ENCODE measurements around the gene DCK. TPM values are rescaled to one million over a fixed set of nuclear protein-coding genes. Genes with fewer than 3 reads are reported as not detected.
A peak's percentile ranks its signal among the peaks of the same experiment; 100 is the strongest.

Gene DCK
- total and polyA plus RNA-seq, 2 donors (not counting 1 experiment from before 2014, with no cell fraction given) = 34.8 to 58.2 TPM

- intact Hi-C loops (cut with micrococcal nuclease) = loop anchor here (1.0 kb wide), 1 partner anchor 26 kb away; no protein-coding TSS in a partner anchor
- H3K4me3 ChIP-seq (ENCODE audit: control extremely low read depth in 1 of 5, extremely low read depth in 1 of 5, insufficient read depth in 1 of 5, low read depth in 2 of 5, low read length in 4 of 5) = no peak overlapping the region
- H3K9me3 Mint-ChIP-seq (ENCODE audit: insufficient read depth) = no peaks in the 10 kb centered on the region
- DNase-seq = no peak
- H3K4me2 ChIP-seq (replicated peaks; ENCODE audit: low read depth, low read length, poor library complexity, severe bottlenecking) = no peak overlapping the region
- no peaks in the 10 kb centered on the region for H3K27me3 Mint-ChIP-seq
- ATAC-seq (ENCODE audit: low read depth) = no peak
- no peak overlapping the region for H3K9ac ChIP-seq (ENCODE audit: low read length)
- H2AFZ ChIP-seq (ENCODE audit: insufficient read depth, low read depth, low read length, poor library complexity, severe bottlenecking) = no peak overlapping the region
- H3K9me3 ChIP-seq (ENCODE audit: control extremely low read depth in 1 of 3, control insufficient read depth in 2 of 3, insufficient read depth in 1 of 3, low read length in 2 of 3) = no peaks in the 10 kb centered on the region
- no peak overlapping the region for H3K4me3 Mint-ChIP-seq
- H3K4me1 Mint-ChIP-seq = peaks cover 12% of the 10 kb centered on the region
- no peaks in the 10 kb centered on the region for H3K36me3 ChIP-seq (replicated peaks in 1 of 2; ENCODE audit: control extremely low read depth in 1 of 2, control insufficient read depth in 1 of 2, extremely low read depth in 1 of 2, insufficient read depth in 2 of 2, low read length in 1 of 2)
- POLR2A ChIA-PET = no interaction called here
- no peak for TF ChIP-seq CTCF (IDR thresholded peaks at IDR 0.05)
- TF ChIP-seq EZH2 (IDR thresholded peaks at IDR 0.05; ENCODE audit: borderline replicate concordance, insufficient read depth, low read depth, low read length, poor library complexity, severe bottlenecking) = no peak
- no peaks in the 10 kb centered on the region for H4K20me1 ChIP-seq (ENCODE audit: control insufficient read depth, insufficient read depth, low read length, poor library complexity, severe bottlenecking)
- CTCF ChIA-PET = interaction anchor here (0.7 to 16.4 kb wide), 8 partner anchors 9 to 382 kb away, joined by 3 to 245 read pairs (median 4); partner anchors contain the start of gene DCK
- peaks cover 12 to 13% of the 10 kb centered on the region in 2 donors for H3K4me1 ChIP-seq (ENCODE audit: control insufficient read depth in 2 of 2, insufficient read depth in 2 of 2, low read length in 2 of 2)
- no peaks in the 10 kb centered on the region for H3K27me3 ChIP-seq (replicated peaks in 1 of 4; ENCODE audit: control extremely low read depth in 1 of 4, control insufficient read depth in 3 of 4, insufficient read depth in 4 of 4, low read length in 3 of 4)
- no peaks in the 10 kb centered on the region for H3K79me2 ChIP-seq (ENCODE audit: control insufficient read depth, insufficient read depth, low read length)
- no peak overlapping the region for H3K27ac Mint-ChIP-seq
- no peak overlapping the region for H3K27ac ChIP-seq (ENCODE audit: low read length in 2 of 2)
These were observed 9.3 kb upstream of the DCK start for GRCh38 chr4:70984106-70984505.

- Histone ChIP-seq H4K20me1 (ENCODE audit: control insufficient read depth, insufficient read depth, low read length, poor library complexity, severe bottlenecking) (no peaks in the 10 kb centered on the region), H3K4me2 (replicated peaks; ENCODE audit: low read depth, low read length, poor library complexity, severe bottlenecking) (no peak overlapping the region), H3K9ac (ENCODE audit: low read length) (no peak overlapping the region), H3K36me3 (replicated peaks in 1 of 2; ENCODE audit: control extremely low read depth in 1 of 2, control insufficient read depth in 1 of 2, extremely low read depth in 1 of 2, insufficient read depth in 2 of 2, low read length in 1 of 2) (no peaks in the 10 kb centered on the region), H3K4me3 (ENCODE audit: control extremely low read depth in 1 of 5, extremely low read depth in 1 of 5, insufficient read depth in 1 of 5, low read depth in 2 of 5, low read length in 4 of 5) (no peak overlapping the region), H3K9me3 (ENCODE audit: control extremely low read depth in 1 of 3, control insufficient read depth in 2 of 3, insufficient read depth in 1 of 3, low read length in 2 of 3) (no peaks in the 10 kb centered on the region), H3K27me3 (replicated peaks in 1 of 4; ENCODE audit: control extremely low read depth in 1 of 4, control insufficient read depth in 3 of 4, insufficient read depth in 4 of 4, low read length in 3 of 4) (no peaks in the 10 kb centered on the region), H3K79me2 (ENCODE audit: control insufficient read depth, insufficient read depth, low read length) (no peaks in the 10 kb centered on the region), H3K4me1 (ENCODE audit: control insufficient read depth in 2 of 2, insufficient read depth in 2 of 2, low read length in 2 of 2) (peaks cover 8% of the 10 kb centered on the region in 2 donors), H2AFZ (ENCODE audit: insufficient read depth, low read depth, low read length, poor library complexity, severe bottlenecking) (no peak overlapping the region), H3K27ac (ENCODE audit: low read length in 2 of 2) (no peak overlapping the region)
- POLR2A ChIA-PET = no interaction called here
- Mint-ChIP-seq H3K9me3 (ENCODE audit: insufficient read depth) (no peaks in the 10 kb centered on the region), H3K4me3 (no peak overlapping the region), H3K27me3 (no peaks in the 10 kb centered on the region), H3K27ac (no peak overlapping the region), H3K4me1 (peaks cover 8% of the 10 kb centered on the region)
- CTCF ChIA-PET = interaction anchor here (0.7 to 16.4 kb wide), 8 partner anchors 9 to 383 kb away, joined by 3 to 245 read pairs (median 4); partner anchors contain the start of gene DCK
- WGBS (ENCODE audit: insufficient coverage) = no CpG with 5 or more reads among the region's 1 CpG
- intact Hi-C loops (cut with micrococcal nuclease) = loop anchor here (1.0 kb wide), 1 partner anchor 26 kb away; no protein-coding TSS in a partner anchor
- DNase-seq (peak; percentile 47), ATAC-seq (ENCODE audit: low read depth) (no peak)
- TF ChIP-seq EZH2 (IDR thresholded peaks at IDR 0.05; ENCODE audit: borderline replicate concordance, insufficient read depth, low read depth, low read length, poor library complexity, severe bottlenecking) = no peak
- TF ChIP-seq CTCF (IDR thresholded peaks at IDR 0.05) = peak; percentile 79
These were observed 8.9 kb upstream of the DCK start for GRCh38 chr4:70984589-70984988.
